ENCODE results near the gene AP4S1. TPM values are rescaled to one million over a fixed set of nuclear protein-coding genes. Genes with fewer than 3 reads are reported as not detected.
A peak's percentile ranks its signal among the peaks of the same experiment; 100 is the strongest.
"Not testable (repeated sequence)": the region's sequence is repeated elsewhere in the genome, so short reads cannot be mapped to it uniquely, and the experiment has no call there.

AP4S1 gene
- total RNA-seq, 1 donor from 2014 or later = 8.7 TPM

- no peak for DNase-seq (ENCODE audit: low spot score)
Observed at GRCh38 chr14:31037709-31038221, 12.3 kb downstream of the AP4S1 start.

GRCh38 chr14:31038521-31039166, 13.2 kb downstream of the AP4S1 start:
- DNase-seq (ENCODE audit: low spot score) = no peak
- intact Hi-C loops (cut with DNase I) = no loop called here

More at GRCh38 chr14:31037709-31038221, 12.3 kb downstream of the AP4S1 start:
- intact Hi-C loops (cut with DNase I) = no loop called here

- intact Hi-C loops (cut with DNase I) = no loop called here
- no peak for DNase-seq (ENCODE audit: low spot score)
Observed at GRCh38 chr14:31042300-31042699, 16.9 kb downstream of the AP4S1 start.

GRCh38 chr14:31042893-31043292, 17.4 kb downstream of the AP4S1 start:
- DNase-seq (ENCODE audit: low spot score) = not testable (repeated sequence)

GRCh38 chr14:31043379-31043778, 17.9 kb downstream of the AP4S1 start:
- intact Hi-C loops (cut with DNase I) = no loop called here

More at GRCh38 chr14:31042893-31043292, 17.4 kb downstream of the AP4S1 start:
- intact Hi-C loops (cut with DNase I) = not testable (repeated sequence)

GRCh38 chr14:31045501-31046080, 20.1 kb downstream of the AP4S1 start:
- DNase-seq (ENCODE audit: low spot score) = no peak
- intact Hi-C loops (cut with DNase I) = no loop called here

More at GRCh38 chr14:31043379-31043778, 17.9 kb downstream of the AP4S1 start:
- DNase-seq (ENCODE audit: low spot score) = no peak

- intact Hi-C loops (cut with DNase I) = no loop called here
- DNase-seq (ENCODE audit: low spot score) = no peak
Observed at GRCh38 chr14:31047503-31047902, 22.1 kb downstream of the AP4S1 start.

GRCh38 chr14:31051023-31051422, 25.6 kb downstream of the AP4S1 start:
- intact Hi-C loops (cut with DNase I) = no loop called here

GRCh38 chr14:31051511-31051910, 26.1 kb downstream of the AP4S1 start:
- intact Hi-C loops (cut with DNase I) = no loop called here
- DNase-seq (ENCODE audit: low spot score) = no peak

More at GRCh38 chr14:31051023-31051422, 25.6 kb downstream of the AP4S1 start:
- DNase-seq (ENCODE audit: low spot score) = no peak

GRCh38 chr14:31052905-31053586, 27.6 kb downstream of the AP4S1 start:
- intact Hi-C loops (cut with DNase I) = not testable (repeated sequence)
- DNase-seq (ENCODE audit: low spot score) = peak; percentile 83

GRCh38 chr14:31057035-31057434, 31.6 kb downstream of the AP4S1 start:
- intact Hi-C loops (cut with DNase I) = no loop called here
- no peak for DNase-seq (ENCODE audit: low spot score)

- intact Hi-C loops (cut with DNase I) = no loop called here
- DNase-seq (ENCODE audit: low spot score) = no peak
Observed at GRCh38 chr14:31057701-31058364, 32.4 kb downstream of the AP4S1 start.

- intact Hi-C loops (cut with DNase I) = no loop called here
- no peak for DNase-seq (ENCODE audit: low spot score)
Observed at GRCh38 chr14:31059152-31059924, 33.9 kb downstream of the AP4S1 start.

- no peak for DNase-seq (ENCODE audit: low spot score)
- intact Hi-C loops (cut with DNase I) = no loop called here
Observed at GRCh38 chr14:31060253-31060875, 34.9 kb downstream of the AP4S1 start.

GRCh38 chr14:31062908-31063307, 37.5 kb downstream of the AP4S1 start:
- intact Hi-C loops (cut with DNase I); DNase-seq (ENCODE audit: low spot score): not testable (repeated sequence)

- no peak for DNase-seq (ENCODE audit: low spot score)
- intact Hi-C loops (cut with DNase I) = no loop called here
Observed at GRCh38 chr14:31068235-31068634, 42.8 kb downstream of the AP4S1 start.

GRCh38 chr14:31069343-31069742, 43.9 kb downstream of the AP4S1 start:
- intact Hi-C loops (cut with DNase I) = no loop called here
- DNase-seq (ENCODE audit: low spot score) = no peak

GRCh38 chr14:31070431-31070830, 45.0 kb downstream of the AP4S1 start:
- intact Hi-C loops (cut with DNase I) = no loop called here
- DNase-seq (ENCODE audit: low spot score) = no peak

- intact Hi-C loops (cut with DNase I) = no loop called here
- no peak for DNase-seq (ENCODE audit: low spot score)
Observed at GRCh38 chr14:31071151-31071550, 45.7 kb downstream of the AP4S1 start.

All from cardiac septum (tissue), 1 donor.